HG03175 (cell line): Measurements from ENCODE around the gene IGF1R.
"Not testable (repeated sequence)": the region's sequence is repeated elsewhere in the genome, so short reads cannot be mapped to it uniquely, and the experiment has no call there.

Experiments
- ATAC-seq: cut with Tn5 transposase; IDR thresholded peaks from one replicate; pipeline ENCODE4 v1.9.1; 2021; ENCODE audit warnings: mild to moderate bottlenecking, moderate library complexity; ENCODE audit not compliant: unreplicated experiment

Gene IGF1R

GRCh38 chr15:98953968-98954367 lies 305.6 kb downstream of the IGF1R start:
- no peak for ATAC-seq

DNA sequence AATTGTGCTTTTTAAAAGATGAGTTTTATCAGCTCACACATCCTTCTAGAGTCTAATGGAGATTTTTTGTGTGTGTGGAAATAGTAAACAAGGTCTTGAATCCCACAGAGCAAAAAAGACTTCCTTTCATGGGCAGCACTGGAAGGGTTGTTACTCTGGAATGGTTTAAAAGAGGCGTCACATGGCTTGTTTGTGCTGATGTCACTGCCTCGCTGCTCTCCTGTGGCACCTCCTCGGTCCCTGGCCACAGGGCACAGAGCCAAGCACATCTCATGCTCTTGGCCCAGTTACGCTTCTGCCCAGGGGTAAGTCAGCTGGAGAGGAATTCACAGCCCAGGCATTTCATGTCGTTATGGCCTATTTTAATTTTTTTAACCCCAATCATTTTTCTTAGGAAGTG lies 306.1 kb downstream of the IGF1R start:
- ATAC-seq: no peak

GRCh38 chr15:98955331-98955730 lies 307.0 kb downstream of the IGF1R start:
- no peak for ATAC-seq

- no peak for ATAC-seq
Measured at GRCh38 chr15:98955961-98956723, 307.8 kb downstream of the IGF1R start.

- no peak for ATAC-seq
Measured at GRCh38 chr15:98956796-98957553, 308.6 kb downstream of the IGF1R start.

DNA sequence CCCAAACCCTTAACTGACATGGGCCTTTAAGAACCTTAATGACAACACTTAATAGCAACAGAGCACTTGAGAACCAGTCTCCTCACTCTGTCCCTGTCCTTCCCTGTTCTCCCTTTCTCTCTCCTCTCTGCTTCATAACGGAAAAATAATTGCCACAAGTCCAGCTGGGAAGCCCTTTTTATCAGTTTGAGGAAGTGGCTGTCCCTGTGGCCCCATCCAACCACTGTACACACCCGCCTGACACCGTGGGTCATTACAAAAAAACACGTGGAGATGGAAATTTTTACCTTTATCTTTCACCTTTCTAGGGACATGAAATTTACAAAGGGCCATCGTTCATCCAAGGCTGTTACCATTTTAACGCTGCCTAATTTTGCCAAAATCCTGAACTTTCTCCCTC lies 309.3 kb downstream of the IGF1R start:
- ATAC-seq: no peak

DNA sequence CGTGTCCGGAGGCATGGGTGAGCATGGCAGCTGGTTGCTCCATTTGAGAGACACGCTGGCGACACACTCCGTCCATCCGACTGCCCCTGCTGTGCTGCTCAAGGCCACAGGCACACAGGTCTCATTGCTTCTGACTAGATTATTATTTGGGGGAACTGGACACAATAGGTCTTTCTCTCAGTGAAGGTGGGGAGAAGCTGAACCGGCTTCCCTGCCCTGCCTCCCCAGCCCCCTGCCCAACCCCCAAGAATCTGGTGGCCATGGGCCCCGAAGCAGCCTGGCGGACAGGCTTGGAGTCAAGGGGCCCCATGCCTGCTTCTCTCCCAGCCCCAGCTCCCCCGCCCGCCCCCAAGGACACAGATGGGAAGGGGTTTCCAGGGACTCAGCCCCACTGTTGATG lies 309.7 kb downstream of the IGF1R start:
- no peak for ATAC-seq

GRCh38 chr15:98958918-98959639 lies 310.7 kb downstream of the IGF1R start:
- ATAC-seq: no peak

DNA sequence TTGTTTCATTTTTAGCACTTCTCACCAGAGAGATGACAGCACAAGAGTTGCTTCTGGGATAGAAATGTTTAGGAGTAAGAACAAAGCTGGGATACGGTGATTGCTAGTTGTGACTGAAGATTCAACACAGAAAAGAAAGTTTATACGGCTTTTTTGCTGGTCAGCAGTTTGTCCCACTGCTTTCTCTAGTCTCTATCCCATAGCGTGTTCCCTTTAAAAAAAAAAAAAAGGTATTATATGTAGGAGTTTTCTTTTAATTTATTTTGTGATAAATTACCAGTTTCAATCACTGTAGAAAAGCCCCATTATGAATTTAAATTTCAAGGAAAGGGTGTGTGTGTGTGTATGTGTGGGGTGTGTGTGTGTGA lies 311.3 kb downstream of the IGF1R start:
- ATAC-seq: no peak

DNA sequence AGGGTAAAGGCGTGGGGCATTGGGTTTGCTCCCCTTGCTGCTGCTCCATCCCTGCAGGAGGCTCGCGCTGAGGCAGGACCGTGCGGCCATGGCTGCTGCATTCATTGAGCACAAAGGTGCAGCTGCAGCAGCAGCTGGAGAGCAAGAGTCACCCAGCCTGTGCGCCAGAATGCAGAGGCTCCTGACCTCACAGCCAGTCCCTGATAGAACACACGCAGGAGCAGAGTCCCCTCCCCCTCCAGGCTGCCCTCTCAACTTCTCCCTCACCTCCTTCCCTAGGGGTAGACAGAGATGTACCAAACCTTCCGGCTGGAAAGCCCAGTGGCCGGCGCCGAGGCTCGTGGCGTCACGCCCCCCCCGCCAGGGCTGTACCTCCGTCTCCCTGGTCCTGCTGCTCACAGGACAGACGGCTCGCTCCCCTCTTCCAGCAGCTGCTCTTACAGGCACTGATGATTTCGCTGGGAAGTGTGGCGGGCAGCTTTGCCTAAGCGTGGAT lies 312.3 kb downstream of the IGF1R start:
- ATAC-seq: no peak

DNA sequence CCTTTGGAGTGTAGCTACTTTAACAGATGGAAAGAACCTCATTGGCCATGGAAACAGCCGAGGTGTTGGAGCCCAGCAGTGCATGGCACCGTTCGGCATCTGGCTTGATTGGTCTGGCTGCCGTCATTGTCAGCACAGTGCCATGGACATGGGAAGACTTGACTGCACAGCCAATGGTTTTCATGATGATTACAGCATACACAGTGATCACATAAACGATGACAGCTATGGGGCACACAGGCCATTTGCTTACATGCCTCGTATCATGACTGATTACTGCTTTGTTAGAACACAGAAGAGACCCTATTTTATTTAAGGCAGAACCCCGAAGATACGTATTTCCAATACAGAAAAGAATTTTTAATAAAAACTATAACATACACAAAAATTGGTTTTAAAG lies 315.1 kb downstream of the IGF1R start:
- ATAC-seq: no peak

DNA sequence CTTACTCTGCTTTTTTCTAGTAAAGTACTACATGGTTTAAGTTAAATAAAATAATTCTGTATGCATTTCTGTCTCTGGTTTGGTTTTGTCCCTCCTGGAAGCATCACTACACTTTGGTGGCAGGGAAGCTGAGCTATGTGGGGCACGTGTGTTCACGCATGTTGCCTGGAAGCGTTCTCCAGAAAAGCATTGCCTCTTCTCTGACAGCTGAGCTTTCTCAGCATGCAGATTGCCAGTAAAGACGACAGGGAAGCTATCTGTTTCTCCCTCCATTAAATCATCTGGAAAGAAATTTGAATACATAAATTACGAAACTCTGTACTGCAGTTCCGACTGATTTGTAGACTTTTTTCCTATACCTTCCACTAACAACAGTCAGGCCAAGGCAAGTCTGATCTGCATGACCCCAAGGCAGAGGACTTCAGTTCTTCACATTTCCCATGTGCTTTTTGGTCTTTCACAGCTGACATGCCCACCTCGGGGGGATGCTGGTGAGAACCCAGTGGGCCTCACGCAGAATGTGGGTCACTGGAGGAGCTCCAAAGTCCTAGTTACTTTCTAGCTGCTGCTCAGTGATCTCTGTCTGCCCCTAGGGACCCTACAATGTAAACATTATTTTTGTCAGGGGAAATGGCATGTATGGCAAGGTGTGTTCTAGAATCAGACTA lies 316.3 kb downstream of the IGF1R start:
- no peak for ATAC-seq

DNA sequence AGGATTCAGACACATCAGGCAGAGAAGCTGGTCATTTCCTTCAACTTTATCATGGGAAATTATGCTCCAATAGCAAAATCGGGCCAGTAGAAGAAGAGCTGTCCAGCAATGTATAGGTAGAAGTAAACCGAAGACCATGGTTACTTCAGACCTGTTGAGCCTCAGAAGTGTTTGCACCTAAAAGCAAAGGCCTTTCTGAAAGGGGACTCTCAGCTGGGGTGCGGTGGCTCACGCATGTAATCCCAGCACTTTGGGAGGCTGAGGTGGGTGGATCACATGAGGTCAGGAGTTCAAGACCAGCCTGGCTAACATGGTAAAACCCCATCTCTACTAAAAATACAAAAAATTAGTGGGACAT lies 316.8 kb downstream of the IGF1R start:
- ATAC-seq: not testable (repeated sequence)

- no peak for ATAC-seq
Measured at GRCh38 chr15:98965597-98965996, 317.3 kb downstream of the IGF1R start.

- ATAC-seq: no peak
Measured at GRCh38 chr15:98966091-98966787, 317.9 kb downstream of the IGF1R start.

- no peak for ATAC-seq
Measured at GRCh38 chr15:98967096-98967495, 318.8 kb downstream of the IGF1R start.

GRCh38 chr15:98967916-98968315 lies 319.6 kb downstream of the IGF1R start:
- ATAC-seq: no peak

DNA sequence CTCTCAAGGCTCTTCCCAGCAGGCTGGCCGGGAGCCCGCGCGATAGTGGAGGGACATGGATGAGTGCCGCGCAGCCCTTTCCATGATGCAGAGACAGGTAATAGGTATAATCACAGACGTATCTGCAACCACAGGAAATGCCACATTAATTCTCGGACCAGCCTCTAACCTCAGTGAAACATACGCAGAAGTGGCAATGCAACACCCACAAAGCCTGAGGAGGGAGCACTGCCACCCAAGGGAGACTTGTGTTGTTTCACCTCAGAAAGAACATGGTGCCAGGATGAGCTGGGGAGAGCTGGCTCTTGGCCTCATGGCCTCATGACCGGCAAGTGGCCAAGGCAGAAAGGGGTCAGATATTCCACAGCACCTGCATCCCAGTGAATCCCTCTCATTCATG lies 320.2 kb downstream of the IGF1R start:
- ATAC-seq: no peak

DNA sequence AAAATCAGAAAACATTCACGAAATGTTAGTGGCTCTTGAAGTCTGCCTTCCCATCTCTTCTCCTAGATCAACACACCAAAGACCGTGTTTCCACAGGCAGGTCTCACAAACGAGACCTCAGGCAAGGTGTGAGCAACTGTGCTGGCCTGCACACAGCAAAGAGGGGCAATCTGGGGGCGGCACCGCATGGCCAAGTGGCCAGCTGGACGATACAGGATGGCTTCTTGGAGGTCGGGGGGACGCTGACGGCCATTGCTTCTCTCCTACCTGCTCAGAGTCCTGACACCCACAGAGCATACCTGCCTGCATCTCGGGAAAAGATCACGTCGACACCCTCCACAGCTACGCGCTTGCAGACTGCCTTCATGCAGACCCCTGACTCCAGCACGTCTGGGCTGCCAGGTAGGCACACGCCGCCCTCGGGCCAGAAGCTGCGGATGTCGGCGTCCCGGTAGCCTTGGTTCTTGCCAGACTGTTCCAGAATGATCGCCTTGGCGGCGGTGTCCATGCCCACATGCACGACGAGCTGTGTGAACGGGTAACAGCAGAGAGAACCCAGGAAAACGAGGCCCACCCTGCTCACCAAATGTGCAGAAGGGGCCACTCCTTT lies 320.9 kb downstream of the IGF1R start:
- no peak for ATAC-seq

DNA sequence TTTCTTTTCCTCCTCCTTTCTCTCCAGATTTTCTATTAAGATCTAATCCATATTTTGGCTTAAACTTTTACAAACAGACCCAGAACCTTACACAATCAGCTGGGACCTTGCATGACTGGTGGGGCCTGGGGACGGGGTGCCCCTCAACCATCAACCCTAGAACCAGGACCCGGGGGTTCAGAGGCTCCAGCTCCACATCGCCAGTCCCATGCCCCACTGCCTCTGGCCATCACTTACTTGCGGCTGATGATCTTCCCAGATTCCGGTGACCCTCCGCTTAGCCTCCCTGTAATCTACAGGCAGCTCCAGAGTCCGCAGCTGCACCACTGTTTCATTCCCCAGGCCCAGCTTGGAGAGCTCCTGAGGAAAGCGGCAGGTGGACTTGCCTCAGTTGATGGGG lies 322.5 kb downstream of the IGF1R start:
- no peak for ATAC-seq
